HG02938 (cell line): ENCODE data around the gene MIPOL1.
"Not testable (repeated sequence)": the region's sequence is repeated elsewhere in the genome, so short reads cannot be mapped to it uniquely, and the experiment has no call there.

Experiments
- ATAC-seq: cut with Tn5 transposase; IDR thresholded peaks from one replicate; pipeline ENCODE4 v1.9.1; 2021; ENCODE audit warnings: mild to moderate bottlenecking, moderate library complexity; ENCODE audit not compliant: unreplicated experiment

The MIPOL1 gene

GRCh38 chr14:37186865-37187264, 10.9 kb upstream of the MIPOL1 start:
- ATAC-seq = no peak

DNA sequence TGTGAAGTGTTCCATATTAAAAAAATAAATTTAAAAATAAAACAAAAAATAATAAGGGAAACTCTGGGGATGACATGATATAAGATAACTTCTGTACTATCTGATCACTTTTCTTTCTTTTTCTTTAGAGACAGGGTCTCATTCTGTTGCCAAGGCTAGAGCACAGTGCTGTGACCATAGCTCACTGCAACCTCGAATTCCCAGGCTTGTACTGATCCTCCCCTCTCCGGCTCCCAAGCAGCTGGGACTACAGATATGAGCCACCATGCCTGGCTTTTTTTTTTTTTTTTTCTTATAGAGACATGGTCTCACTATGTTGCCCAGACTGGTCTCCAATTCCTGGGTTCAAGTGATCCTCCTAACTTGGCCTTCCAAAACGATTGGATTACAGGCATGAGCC, 10.4 kb upstream of the MIPOL1 start:
- ATAC-seq = no peak

DNA sequence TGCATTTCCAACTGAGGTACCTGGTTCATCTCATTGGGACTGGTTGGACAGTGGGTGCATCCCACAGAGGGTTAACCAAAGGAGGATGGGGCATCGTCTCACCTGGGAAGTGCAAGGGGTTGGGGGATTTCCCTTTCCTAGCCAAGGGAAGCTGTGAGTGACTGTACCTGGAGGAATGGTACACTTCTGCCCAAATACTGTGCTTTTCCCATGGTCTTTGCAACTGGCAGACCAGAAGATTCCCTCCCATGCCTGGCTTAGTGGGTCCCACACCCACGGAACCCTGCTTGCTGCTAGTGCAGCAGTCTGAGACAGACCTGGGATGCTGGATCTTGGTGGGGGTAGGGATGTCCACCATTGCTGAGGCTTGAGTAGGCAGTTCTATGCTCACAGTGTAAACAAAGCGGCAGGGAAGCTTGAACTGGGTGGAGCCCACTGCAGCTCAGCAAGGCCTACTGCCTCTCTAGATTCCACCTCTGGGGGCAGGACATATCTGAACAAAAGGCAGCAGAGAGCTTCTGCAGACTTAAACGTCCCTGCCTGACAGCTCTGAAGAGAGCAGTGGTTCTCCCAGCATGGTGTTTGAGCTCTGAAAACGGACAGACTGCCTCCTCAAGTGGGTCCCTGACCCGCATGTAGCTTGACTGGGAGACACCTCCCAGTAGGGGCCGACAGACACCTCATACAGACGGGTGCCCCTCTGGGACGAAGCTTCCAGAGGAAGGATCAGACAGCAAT, 9.7 kb upstream of the MIPOL1 start:
- not testable (repeated sequence) for ATAC-seq

GRCh38 chr14:37189733-37190132, 8.0 kb upstream of the MIPOL1 start:
- ATAC-seq = not testable (repeated sequence)

DNA sequence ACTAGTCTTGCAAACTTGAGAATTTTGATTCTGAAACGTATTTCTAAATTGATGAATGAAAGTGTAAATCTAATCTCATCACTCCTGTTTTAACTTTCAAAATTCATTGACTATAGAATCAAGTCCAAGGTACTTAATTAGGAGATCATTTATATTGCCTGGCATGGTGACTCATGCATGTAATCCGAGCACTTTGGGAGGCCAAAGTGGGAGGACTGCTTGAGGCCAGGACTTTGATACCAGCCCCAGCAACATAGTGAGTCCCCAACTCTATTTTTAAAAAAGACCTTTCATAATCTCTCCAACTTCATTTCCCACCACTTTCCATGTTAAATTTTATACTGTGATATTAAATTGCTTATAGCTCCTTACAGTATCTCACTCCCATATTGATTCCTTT, 3.0 kb upstream of the MIPOL1 start:
- no peak for ATAC-seq

GRCh38 chr14:37195327-37195726, 2.4 kb upstream of the MIPOL1 start:
- ATAC-seq = no peak

DNA sequence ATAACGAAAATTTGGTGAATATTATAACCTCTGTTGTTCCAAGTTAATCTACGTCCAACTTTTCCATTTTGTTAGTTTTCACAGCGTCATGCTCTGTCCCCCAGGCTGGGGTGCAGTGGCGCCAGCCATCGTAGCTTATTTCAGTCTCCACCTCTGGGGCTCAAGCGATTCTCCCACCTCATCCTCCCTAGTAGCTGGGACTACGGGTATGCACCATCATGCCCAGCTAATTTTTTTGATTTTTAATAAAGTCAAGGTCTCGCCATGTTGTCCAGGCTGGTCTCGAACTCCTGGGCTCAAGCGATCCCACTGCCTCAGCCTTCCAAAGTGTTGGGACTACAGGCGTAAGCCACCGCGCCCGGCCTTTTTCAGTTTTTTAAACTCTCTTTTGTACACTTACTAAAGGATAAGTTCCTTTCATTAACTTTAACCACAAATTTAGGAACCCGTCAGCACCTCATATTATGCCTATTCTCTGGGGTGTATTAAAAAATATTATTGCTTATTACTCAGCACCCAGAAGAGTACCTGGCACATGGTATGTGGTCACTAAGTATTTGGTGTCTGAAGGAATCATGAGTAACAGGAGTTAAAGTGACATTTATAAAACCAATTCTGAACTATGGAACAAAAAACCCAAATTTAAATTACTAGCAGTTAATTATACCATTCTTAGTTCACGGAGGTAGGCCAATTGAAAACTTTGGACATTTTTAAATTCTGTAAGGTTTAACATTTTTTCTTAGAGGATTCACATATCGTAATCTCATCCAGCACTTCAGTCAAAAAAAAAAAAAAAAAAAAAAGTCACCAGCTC, 925 bp upstream of the MIPOL1 start:
- ATAC-seq = no peak

DNA sequence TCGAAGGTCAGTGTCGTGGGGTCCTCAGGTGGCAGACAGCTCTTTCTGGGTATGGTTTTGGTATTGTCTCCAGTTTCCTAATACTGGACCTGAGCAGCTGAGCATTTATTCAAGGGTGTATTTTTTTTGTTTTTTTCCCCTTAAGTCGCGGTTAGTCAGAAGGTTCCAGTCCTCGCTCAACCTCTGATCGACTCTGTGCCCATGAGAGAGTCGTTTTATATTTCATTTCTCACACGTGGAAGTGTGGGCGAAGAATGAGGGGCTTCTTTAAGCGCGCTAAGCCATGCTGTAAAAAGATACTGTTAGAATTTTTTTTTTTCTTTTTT, 499 bp downstream of the MIPOL1 start:
- ATAC-seq = no peak

- no peak for ATAC-seq
These were observed 1.2 kb downstream of the MIPOL1 start for GRCh38 chr14:37198907-37199306.

- no peak for ATAC-seq
These were observed 4.0 kb downstream of the MIPOL1 start for GRCh38 chr14:37201724-37202123.

- no peak for ATAC-seq
These were observed 4.5 kb downstream of the MIPOL1 start for GRCh38 chr14:37202265-37202664.

DNA sequence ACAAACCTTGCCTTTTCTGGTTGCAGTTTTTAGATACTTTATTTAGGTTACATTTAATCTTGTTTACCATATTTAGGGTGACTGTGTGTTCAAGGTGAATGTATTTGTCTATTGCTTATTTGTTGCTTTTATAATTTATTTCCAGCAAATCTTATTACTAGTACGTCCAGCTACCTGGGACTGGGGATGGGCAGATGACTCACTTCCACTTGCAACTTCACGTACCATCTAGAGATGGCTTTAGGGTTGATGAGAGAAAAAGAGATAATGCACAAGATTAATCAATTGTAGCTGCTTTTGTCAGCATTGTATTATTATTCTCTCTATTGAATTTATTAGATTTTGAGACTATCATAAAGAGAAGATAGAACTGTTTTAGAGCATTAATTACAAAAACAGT, 5.1 kb downstream of the MIPOL1 start:
- ATAC-seq = no peak

GRCh38 chr14:37203423-37203822, 5.7 kb downstream of the MIPOL1 start:
- no peak for ATAC-seq

DNA sequence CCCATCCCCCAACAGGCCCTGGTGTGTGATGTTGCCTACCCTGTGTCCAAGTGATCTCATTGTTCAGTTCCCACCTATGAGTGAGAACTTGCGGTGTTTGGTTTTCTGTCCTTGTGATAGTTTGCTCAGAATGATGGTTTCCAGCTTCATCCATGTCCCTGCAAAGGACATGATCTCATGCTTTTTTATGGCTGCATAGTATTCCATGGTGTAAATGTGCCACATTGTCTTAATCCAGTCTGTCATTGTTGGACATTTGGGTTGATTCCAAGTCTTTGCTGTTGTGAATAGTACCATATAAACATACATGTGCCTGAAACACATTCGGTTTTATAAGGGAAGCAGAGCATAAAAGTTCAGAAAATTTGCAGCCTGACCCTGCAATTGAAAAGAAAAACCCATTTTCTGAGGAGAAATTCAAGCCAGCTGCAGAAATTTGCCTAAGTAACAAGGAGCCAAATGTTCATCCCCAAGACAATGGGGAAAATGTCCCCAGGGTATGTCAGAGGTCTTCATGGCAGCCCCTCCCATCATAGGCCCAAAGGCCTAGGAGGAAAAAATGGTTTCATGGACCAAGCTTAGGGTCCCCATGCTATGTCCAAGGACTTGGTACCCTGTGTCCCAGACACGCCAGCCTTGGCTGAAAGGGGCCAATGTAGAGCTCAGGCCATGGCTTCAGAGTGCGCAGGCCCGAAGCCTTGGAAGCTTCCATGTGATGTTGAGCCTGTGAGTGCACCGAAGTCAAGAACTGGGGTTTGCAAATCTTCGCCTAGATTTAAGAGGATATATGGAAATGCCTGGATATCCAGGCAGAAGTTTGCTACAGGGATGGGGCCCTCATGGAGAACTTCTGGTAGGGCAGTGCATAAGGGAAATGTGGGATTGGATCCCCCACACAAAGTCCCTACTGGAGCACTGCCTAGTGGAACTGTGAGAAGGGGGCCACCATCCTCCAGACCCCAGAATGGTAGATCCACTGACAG, 8.2 kb downstream of the MIPOL1 start:
- ATAC-seq = not testable (repeated sequence)

GRCh38 chr14:37209617-37210016, 11.9 kb downstream of the MIPOL1 start:
- not testable (repeated sequence) for ATAC-seq

DNA sequence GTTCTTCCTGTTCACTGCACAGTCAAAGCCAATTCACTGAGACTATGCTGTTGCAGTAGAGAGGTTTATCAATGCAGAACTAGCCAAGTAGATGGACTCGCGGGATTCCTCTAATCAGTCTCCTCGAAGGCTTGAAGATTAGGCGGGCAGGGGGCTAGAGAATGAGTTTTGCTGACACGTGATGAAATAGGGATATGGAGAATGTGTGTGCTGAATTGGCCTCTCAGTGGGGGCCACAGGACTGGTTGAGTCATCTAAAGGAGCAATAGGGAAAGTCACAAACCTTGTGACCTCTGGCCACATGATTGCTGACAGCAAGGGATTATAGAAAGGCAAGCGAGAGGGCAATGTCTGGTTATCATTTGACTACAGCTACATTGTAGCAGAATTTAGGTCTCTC, 12.7 kb downstream of the MIPOL1 start:
- ATAC-seq = no peak

- no peak for ATAC-seq
These were observed 15.3 kb downstream of the MIPOL1 start for GRCh38 chr14:37213016-37213415.

GRCh38 chr14:37215345-37215744, 17.6 kb downstream of the MIPOL1 start:
- no peak for ATAC-seq

DNA sequence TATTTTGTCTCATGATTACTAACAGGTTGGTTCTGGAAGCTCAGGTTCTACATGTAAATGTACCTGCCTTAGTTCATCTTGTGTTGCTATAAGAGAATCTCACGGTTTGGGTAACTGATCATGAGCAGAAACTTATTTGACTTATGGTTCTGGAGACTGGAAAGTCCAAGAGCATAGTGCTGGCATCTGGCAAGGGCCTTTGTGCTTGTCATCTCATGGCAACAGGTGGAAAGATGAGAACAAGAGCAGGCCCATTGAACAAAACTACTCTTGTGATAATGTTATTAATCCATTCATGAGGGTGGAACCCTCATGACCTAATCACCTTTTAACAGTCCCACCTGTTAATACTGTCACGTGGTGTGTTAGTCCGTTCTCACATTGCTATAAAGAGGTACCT, 23.3 kb downstream of the MIPOL1 start:
- no peak for ATAC-seq

DNA sequence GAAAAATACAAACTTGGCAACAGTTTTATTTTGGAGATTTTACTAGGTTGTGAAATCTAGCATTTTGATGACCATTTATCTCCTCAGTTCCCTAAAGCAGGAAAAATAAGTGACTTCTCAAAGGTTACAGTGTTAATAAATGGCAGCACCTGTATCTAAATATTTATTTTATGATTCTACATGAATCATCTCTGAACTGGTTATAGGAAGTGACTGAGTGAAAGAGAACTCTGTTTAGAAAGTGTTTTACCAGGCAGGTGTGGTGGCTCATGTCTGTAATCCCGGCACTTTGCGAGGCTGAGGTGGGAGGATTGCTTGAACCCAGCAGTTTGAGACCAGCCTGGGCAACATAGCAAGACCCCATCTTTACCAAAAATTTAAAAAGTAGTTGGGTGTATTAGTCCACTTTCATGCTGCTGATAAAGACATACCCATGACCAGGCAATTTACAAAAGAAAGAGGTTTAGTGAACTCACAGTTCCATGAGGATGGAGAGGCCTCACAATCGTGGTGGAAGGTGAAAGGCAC, 26.3 kb downstream of the MIPOL1 start:
- no peak for ATAC-seq

GRCh38 chr14:37225668-37226067, 27.9 kb downstream of the MIPOL1 start:
- not testable (repeated sequence) for ATAC-seq
